Measurements from ENCODE around the gene NXPE4. TPM values are rescaled to one million over a fixed set of nuclear protein-coding genes. Genes with fewer than 3 reads are reported as not detected.

The NXPE4 gene
- total RNA-seq, 3 donors from 2014 or later (not counting 1 experiment from before 2014, with no cell fraction given) = not detected

GRCh38 chr11:114621950-114622809 lies 26.6 kb upstream of the NXPE4 start:
- no peak for DNase-seq
- TF ChIP-seq CTCF (IDR thresholded peaks at IDR 0.05) = no peak
- H3K27me3 Mint-ChIP-seq (ENCODE audit: low read depth in 2 of 2) = no peaks in the 10 kb centered on the region
- ATAC-seq = no peak
- 84% methylated on average over 16 of the region's 16 CpGs for WGBS (ENCODE audit: insufficient coverage)
- no peaks in the 10 kb centered on the region for H3K36me3 Mint-ChIP-seq
- H3K4me1 ChIP-seq (ENCODE audit: control insufficient read depth, insufficient read depth, low read length) = no peaks in the 10 kb centered on the region
- H3K27ac Mint-ChIP-seq = no peak overlapping the region
- H3K4me3 ChIP-seq (ENCODE audit: low read length) = no peak overlapping the region
- no peak overlapping the region for H3K27ac ChIP-seq (ENCODE audit: low read length)
- no peaks in the 10 kb centered on the region for H3K9me3 Mint-ChIP-seq
- intact Hi-C loops (cut with micrococcal nuclease) = no loop called here
- peaks cover 6% of the 10 kb centered on the region for H3K9me3 ChIP-seq (ENCODE audit: control insufficient read depth, insufficient read depth, low read length)
- no peaks in the 10 kb centered on the region for H3K27me3 ChIP-seq (ENCODE audit: control insufficient read depth, insufficient read depth, low read length)
- no peaks in the 10 kb centered on the region for H3K4me1 Mint-ChIP-seq
- H3K4me3 Mint-ChIP-seq = no peak overlapping the region
- no peaks in the 10 kb centered on the region for H3K36me3 ChIP-seq (ENCODE audit: control insufficient read depth, insufficient read depth, low read length)

GRCh38 chr11:114621072-114621471 lies 25.5 kb upstream of the NXPE4 start:
- Histone ChIP-seq H3K9me3 (ENCODE audit: control insufficient read depth, insufficient read depth, low read length) (peaks cover 6% of the 10 kb centered on the region), H3K36me3 (ENCODE audit: control insufficient read depth, insufficient read depth, low read length) (no peaks in the 10 kb centered on the region), H3K27me3 (ENCODE audit: control insufficient read depth, insufficient read depth, low read length) (no peaks in the 10 kb centered on the region), H3K27ac (ENCODE audit: low read length) (no peak overlapping the region), H3K4me3 (ENCODE audit: low read length) (no peak overlapping the region), H3K4me1 (ENCODE audit: control insufficient read depth, insufficient read depth, low read length) (no peaks in the 10 kb centered on the region)
- Mint-ChIP-seq H3K27me3 (ENCODE audit: low read depth in 2 of 2) (no peaks in the 10 kb centered on the region), H3K4me1 (no peaks in the 10 kb centered on the region), H3K9me3 (no peaks in the 10 kb centered on the region), H3K36me3 (no peaks in the 10 kb centered on the region), H3K4me3 (no peak overlapping the region), H3K27ac (no peak overlapping the region)
- ATAC-seq = no peak
- DNase-seq = no peak
- no peak for TF ChIP-seq CTCF (IDR thresholded peaks at IDR 0.05)
- WGBS (ENCODE audit: insufficient coverage) = 86% methylated on average over 8 of the region's 8 CpGs
- intact Hi-C loops (cut with micrococcal nuclease) = no loop called here

- ATAC-seq (no peak), DNase-seq (no peak)
- Histone ChIP-seq H3K4me1 (ENCODE audit: control insufficient read depth, insufficient read depth, low read length) (no peaks in the 10 kb centered on the region), H3K36me3 (ENCODE audit: control insufficient read depth, insufficient read depth, low read length) (no peaks in the 10 kb centered on the region), H3K27me3 (ENCODE audit: control insufficient read depth, insufficient read depth, low read length) (no peaks in the 10 kb centered on the region), H3K9me3 (ENCODE audit: control insufficient read depth, insufficient read depth, low read length) (peaks cover 6% of the 10 kb centered on the region), H3K4me3 (ENCODE audit: low read length) (no peak overlapping the region), H3K27ac (ENCODE audit: low read length) (no peak overlapping the region)
- H3K27me3 Mint-ChIP-seq (ENCODE audit: low read depth in 2 of 2) = no peaks in the 10 kb centered on the region
- intact Hi-C loops (cut with micrococcal nuclease) = no loop called here
- H3K4me3 Mint-ChIP-seq = no peak overlapping the region
- H3K4me1 Mint-ChIP-seq = no peaks in the 10 kb centered on the region
- WGBS (ENCODE audit: insufficient coverage) = 87% methylated on average over 10 of the region's 10 CpGs
- no peak overlapping the region for H3K27ac Mint-ChIP-seq
- no peaks in the 10 kb centered on the region for H3K36me3 Mint-ChIP-seq
- H3K9me3 Mint-ChIP-seq = no peaks in the 10 kb centered on the region
- TF ChIP-seq CTCF (IDR thresholded peaks at IDR 0.05) = no peak
Measured at GRCh38 chr11:114619659-114620173, 24.1 kb upstream of the NXPE4 start.

All from natural killer cell (primary cell).